Naive B cell (primary cell): Measurements from ENCODE around the gene ETS2. TPM values are rescaled to one million over a fixed set of nuclear protein-coding genes. Genes with fewer than 3 reads are reported as not detected.
A peak's percentile ranks its signal among the peaks of the same experiment; 100 is the strongest.

Experiments used
- ATAC-seq, 2 donors: fragments of 150-1000 bp; cut with Tn5 transposase; 2 replicates each; pipeline ENCODE4 v1.10.0; 2021; ENCODE audit warnings: low read depth in 2 of 2, mild to moderate bottlenecking in 2 of 2, moderate library complexity in 2 of 2
- DNase-seq: peaks from one replicate; pipeline ENCODE4 v3.0.0; 2022
- H3K27ac Mint-ChIP-seq, 6 donors: one replicate each; pipeline ENCODE4 v1.8.0; 2020 to 2022; ENCODE audit warnings: mild to moderate bottlenecking in 6 of 6, mixed read lengths in 6 of 6, moderate library complexity in 5 of 6, inconsistent platforms in 2 of 6
- H3K27me3 Mint-ChIP-seq, 3 donors: one replicate each; pipeline ENCODE4 v1.8.0; 2021 to 2022; ENCODE audit warnings: mixed read lengths in 3 of 3, mild to moderate bottlenecking in 1 of 3
- H3K36me3 Mint-ChIP-seq, 2 donors: one replicate each; pipeline ENCODE4 v1.8.0; 2020 to 2022; ENCODE audit warnings: mixed read lengths in 2 of 2, inconsistent platforms in 1 of 2, mild to moderate bottlenecking in 1 of 2
- H3K4me1 Mint-ChIP-seq, 3 donors: one replicate each; pipeline ENCODE4 v1.8.0; 2020 to 2022; ENCODE audit warnings: mixed read lengths in 3 of 3, inconsistent platforms in 1 of 3, mild to moderate bottlenecking in 1 of 3, moderate library complexity in 1 of 3
- H3K4me3 Mint-ChIP-seq, 8 donors: one replicate each; pipeline ENCODE4 v1.8.0; 2020 to 2022; ENCODE audit warnings: mild to moderate bottlenecking in 8 of 8, mixed read lengths in 8 of 8, moderate library complexity in 8 of 8, inconsistent platforms in 2 of 8
- H3K9me3 Mint-ChIP-seq, 7 donors: one replicate each; pipeline ENCODE4 v1.8.0; 2020 to 2022; ENCODE audit warnings: mixed read lengths in 7 of 7, mild to moderate bottlenecking in 5 of 7, inconsistent platforms in 2 of 7, moderate library complexity in 1 of 7
- polyA plus RNA-seq, 6 donors: library from polyadenylated mRNA; unstranded; fragments of 300-500 nt; fragmentation: Illumina TruSeq; gene quantifications; one replicate each; pipeline ENCODE4 v1.2.3, GENCODE V29; 2021; ENCODE audit warnings: low read depth in 6 of 6

Gene ETS2
- polyA plus RNA-seq, 6 donors from 2014 or later = 1.4 to 2.7 (median 1.6) TPM

DNA sequence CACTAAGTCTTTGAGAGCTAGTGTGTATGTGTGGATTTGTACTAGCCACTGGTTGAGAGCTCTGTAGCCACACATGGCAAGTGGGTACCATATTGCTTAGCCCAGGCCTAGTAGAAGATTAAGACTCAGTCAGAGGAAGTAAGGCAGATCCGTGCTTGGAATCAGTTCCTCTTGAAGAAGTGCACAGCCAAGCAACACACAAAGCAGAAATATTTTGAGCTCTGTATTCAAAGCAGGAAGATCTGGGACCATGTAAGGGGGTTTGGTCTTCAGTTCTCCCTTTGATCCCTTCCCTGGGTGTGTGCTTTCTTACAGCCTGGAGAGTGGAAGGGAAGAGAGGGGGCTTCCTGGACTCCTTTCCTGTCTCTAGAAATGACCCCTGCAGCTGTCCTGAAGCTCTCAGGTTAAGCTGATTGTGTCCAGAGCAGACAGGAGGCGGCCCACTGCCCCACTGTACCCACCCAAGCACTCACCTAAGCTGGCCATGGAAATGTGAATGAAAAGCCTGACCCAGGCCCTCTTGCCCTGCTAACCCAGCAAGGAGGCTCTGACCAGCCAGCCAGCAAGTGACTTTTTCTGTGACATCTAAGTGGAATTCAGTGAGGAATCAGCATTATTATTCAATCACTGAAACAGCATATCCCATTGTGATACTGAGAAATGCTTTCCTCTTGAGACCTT, 3.6 kb downstream of the ETS2 start:
- ATAC-seq = peak; percentile 29 to 37
- Mint-ChIP-seq H3K4me1 (peaks cover 26 to 37% (median 29%) of the 10 kb centered on the region in 3 donors), H3K4me3 (no peak overlapping the region), H3K27me3 (peaks cover 0 to 3% (median 0%) of the 10 kb centered on the region in 3 donors), H3K9me3 (peaks cover 0 to 5% (median 0%) of the 10 kb centered on the region in 7 donors), H3K27ac (peak overlapping the region in 1 of 6 donors; percentile 39), H3K36me3 (peaks cover 3 to 4% of the 10 kb centered on the region in 2 donors)
- peak; percentile 9 for DNase-seq

DNA sequence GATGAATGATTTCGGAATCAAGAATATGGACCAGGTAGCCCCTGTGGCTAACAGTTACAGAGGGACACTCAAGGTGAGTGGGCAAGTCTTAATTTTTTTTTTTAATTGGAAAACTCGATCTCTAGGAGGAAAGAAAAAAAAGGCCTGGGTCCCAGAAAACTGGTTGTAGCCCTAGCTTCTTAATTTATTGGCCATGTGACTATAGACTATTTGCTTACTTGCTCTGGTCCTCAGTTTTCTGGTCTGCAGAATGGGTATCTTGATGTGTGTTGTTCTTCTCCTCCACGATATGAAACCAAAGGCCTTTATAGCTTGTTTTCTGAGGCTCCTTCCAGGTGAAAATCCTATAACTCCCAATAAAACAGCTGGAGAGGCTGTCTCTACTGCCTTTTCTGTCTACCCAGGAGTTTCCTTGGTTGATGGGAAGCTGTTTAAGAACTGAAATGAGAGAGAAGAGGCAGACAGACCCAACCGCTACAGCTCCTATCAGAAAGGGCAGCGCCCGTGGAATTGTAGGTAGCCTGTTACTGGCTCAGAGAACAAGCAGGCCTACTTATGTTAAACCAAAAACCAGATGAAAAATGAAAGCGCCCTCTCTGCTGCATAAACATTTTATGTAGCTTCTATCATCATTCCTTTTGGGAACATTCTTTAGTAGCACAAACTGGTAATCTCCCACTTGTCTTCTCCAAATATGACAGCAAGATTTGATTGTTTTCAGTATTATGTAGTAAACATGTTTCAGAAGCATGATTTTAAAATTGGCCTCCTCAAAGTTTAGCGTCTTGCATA, 4.5 kb downstream of the ETS2 start:
- no peak overlapping the region for H3K27ac Mint-ChIP-seq

GRCh38 chr21:38810826-38811164, 5.1 kb downstream of the ETS2 start:
- peaks cover 21 to 31% (median 22%) of the 10 kb centered on the region in 3 donors for H3K4me1 Mint-ChIP-seq
- H3K4me3 Mint-ChIP-seq = no peak overlapping the region
- H3K27me3 Mint-ChIP-seq = peaks cover 0 to 3% (median 0%) of the 10 kb centered on the region in 3 donors
- peaks cover 0 to 5% (median 0%) of the 10 kb centered on the region in 7 donors for H3K9me3 Mint-ChIP-seq
- peaks cover 4 to 18% of the 10 kb centered on the region in 2 donors for H3K36me3 Mint-ChIP-seq
- no peak overlapping the region for H3K27ac Mint-ChIP-seq
- no peak for ATAC-seq
- DNase-seq = no peak

More for the DNA sequence above, 4.5 kb downstream of the ETS2 start:
- peaks cover 0 to 5% (median 0%) of the 10 kb centered on the region in 7 donors for H3K9me3 Mint-ChIP-seq
- H3K4me1 Mint-ChIP-seq = peaks cover 21 to 31% (median 22%) of the 10 kb centered on the region in 3 donors
- peaks cover 0 to 3% (median 0%) of the 10 kb centered on the region in 3 donors for H3K27me3 Mint-ChIP-seq
- ATAC-seq (no peak), DNase-seq (no peak)
- H3K4me3 Mint-ChIP-seq = no peak overlapping the region
- H3K36me3 Mint-ChIP-seq = peaks cover 4 to 12% of the 10 kb centered on the region in 2 donors

DNA sequence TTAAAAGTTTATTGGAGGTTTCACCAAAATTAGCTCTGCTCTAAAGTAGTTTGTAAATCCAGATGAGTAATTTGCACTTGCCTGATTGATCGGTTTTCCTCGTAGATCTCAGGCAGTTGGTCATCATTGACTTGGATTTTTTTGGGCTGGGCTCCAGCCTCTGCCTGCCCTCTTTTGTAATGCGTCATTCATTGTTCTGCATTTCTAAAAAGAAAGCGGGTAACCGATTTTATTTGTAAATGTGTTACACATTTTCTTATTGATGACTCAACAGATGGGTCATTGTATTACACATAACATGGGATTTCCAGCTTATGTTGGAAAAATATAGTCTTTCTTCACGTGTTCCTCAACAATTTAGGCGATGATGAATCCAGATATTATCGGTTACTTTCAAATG, 5.5 kb downstream of the ETS2 start:
- DNase-seq (no peak), ATAC-seq (no peak)
- no peak overlapping the region for H3K4me3 Mint-ChIP-seq

GRCh38 chr21:38813143-38813542, 7.4 kb downstream of the ETS2 start:
- H3K27me3 Mint-ChIP-seq = no peaks in the 10 kb centered on the region
- ATAC-seq (no peak), DNase-seq (no peak)
- peaks cover 16 to 18% of the 10 kb centered on the region in 2 donors for H3K36me3 Mint-ChIP-seq
- H3K4me3 Mint-ChIP-seq = no peak overlapping the region
- H3K27ac Mint-ChIP-seq = peak overlapping the region in 1 of 6 donors; percentile 24
- peaks cover 0 to 5% (median 0%) of the 10 kb centered on the region in 7 donors for H3K9me3 Mint-ChIP-seq
- peaks cover 9 to 13% (median 12%) of the 10 kb centered on the region in 3 donors for H3K4me1 Mint-ChIP-seq

More for the DNA sequence above, 5.5 kb downstream of the ETS2 start:
- Mint-ChIP-seq H3K27ac (no peak overlapping the region), H3K36me3 (peaks cover 5 to 18% of the 10 kb centered on the region in 2 donors), H3K9me3 (peaks cover 0 to 5% (median 0%) of the 10 kb centered on the region in 7 donors), H3K4me1 (peaks cover 21 to 31% (median 22%) of the 10 kb centered on the region in 3 donors), H3K27me3 (peaks cover 0 to 3% (median 0%) of the 10 kb centered on the region in 3 donors)

DNA sequence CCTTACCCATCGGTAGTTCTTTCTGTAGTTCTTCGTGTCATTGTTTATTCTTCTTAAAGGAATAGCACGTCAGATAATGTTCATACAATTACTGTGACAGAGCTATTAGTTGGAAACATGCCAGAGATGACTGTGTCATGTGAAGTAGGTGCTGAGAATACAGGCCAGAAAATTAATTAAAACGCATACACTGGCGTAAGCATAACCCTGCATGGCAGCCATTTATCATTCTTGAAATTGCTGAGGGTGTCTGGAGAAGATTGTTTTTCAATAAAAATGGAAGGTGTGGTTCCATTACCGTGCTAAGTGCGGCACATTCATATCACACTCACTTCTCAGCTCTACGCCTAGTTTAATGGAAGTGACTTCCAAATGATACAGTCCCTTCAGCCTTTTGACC, 7.8 kb downstream of the ETS2 start:
- no peak overlapping the region for H3K27ac Mint-ChIP-seq
- ATAC-seq = no peak
- peaks cover 0 to under 1% (median 0%) of the 10 kb centered on the region in 7 donors for H3K9me3 Mint-ChIP-seq
- no peaks in the 10 kb centered on the region for H3K27me3 Mint-ChIP-seq
- H3K4me3 Mint-ChIP-seq = no peak overlapping the region
- H3K4me1 Mint-ChIP-seq = peaks cover 5 to 9% (median 8%) of the 10 kb centered on the region in 3 donors
- DNase-seq = no peak
- H3K36me3 Mint-ChIP-seq = peaks cover 18 to 19% of the 10 kb centered on the region in 2 donors

DNA sequence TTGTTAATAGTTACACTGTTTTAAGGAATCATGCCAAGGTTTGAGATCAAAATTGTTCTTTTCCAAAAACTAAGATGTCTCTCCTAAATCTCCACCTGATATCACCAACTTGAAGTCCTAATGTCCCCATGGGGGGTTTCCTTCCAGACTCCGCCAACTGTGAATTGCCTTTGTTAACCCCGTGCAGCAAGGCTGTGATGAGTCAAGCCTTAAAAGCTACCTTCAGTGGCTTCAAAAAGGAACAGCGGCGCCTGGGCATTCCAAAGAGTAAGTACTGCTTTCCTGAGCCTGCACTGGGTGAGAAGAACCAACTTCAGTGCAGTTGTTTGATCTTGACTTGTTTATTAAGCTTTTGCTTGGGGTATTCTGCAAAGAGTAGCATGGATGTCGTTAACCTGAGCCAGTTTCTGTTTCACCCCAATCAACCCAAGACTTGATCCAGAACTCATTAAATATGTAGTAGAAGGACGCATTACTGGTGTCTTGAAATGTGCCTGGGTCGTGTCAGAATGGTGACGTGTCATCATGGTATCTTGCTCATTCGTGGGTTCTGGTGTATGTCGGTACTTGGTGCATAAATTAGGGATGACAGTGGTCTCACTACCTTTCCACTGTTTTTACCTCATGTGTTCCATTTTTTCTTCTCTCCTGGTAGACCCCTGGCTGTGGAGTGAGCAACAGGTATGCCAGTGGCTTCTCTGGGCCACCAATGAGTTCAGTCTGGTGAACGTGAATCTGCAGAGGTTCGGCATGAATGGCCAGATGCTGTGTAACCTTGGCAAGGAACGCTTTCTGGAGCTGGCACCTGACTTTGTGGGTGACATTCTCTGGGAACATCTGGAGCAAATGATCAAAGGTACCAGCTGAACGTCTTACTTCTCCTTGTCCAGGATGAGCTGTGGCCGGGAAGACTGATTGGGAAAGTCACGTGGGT, 8.7 kb downstream of the ETS2 start:
- no peak overlapping the region for H3K27ac Mint-ChIP-seq
- no peak overlapping the region for H3K4me3 Mint-ChIP-seq
- ATAC-seq (no peak), DNase-seq (no peak)
- H3K36me3 Mint-ChIP-seq = peaks cover 18 to 25% of the 10 kb centered on the region in 2 donors
- no peaks in the 10 kb centered on the region for H3K27me3 Mint-ChIP-seq
- peaks cover under 1 to 2% (median 2%) of the 10 kb centered on the region in 3 donors for H3K4me1 Mint-ChIP-seq
- H3K9me3 Mint-ChIP-seq = peaks cover 0 to 3% (median 0%) of the 10 kb centered on the region in 7 donors

DNA sequence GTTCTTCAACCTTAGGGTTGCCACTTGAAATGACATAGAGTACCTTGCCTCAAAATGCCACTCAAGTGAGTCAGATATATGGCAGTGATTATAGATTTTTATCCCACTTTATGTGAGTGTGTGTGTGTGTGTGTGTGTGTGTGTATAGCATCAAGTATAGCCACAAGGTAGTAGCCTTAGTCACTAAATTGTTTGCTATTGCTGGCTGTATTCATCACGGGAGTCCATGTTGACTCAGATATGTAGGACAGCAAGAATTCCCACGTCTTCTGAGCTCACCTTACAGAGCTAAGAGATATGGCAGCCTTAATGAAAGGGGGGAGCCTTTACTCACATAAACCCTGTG, 9.3 kb downstream of the ETS2 start:
- ATAC-seq (no peak), DNase-seq (no peak)
- Mint-ChIP-seq H3K9me3 (peaks cover 0 to 3% (median 0%) of the 10 kb centered on the region in 7 donors), H3K36me3 (peaks cover 18 to 26% of the 10 kb centered on the region in 2 donors), H3K27ac (no peak overlapping the region), H3K27me3 (no peaks in the 10 kb centered on the region), H3K4me1 (no peaks in the 10 kb centered on the region), H3K4me3 (no peak overlapping the region)

- no peak overlapping the region for H3K4me3 Mint-ChIP-seq
- H3K27ac Mint-ChIP-seq = no peak overlapping the region
- no peak for ATAC-seq
- no peak for DNase-seq
- H3K4me1 Mint-ChIP-seq = no peaks in the 10 kb centered on the region
- no peaks in the 10 kb centered on the region for H3K27me3 Mint-ChIP-seq
- peaks cover 18 to 34% of the 10 kb centered on the region in 2 donors for H3K36me3 Mint-ChIP-seq
- H3K9me3 Mint-ChIP-seq = peaks cover 0 to 3% (median 0%) of the 10 kb centered on the region in 7 donors
Measured at GRCh38 chr21:38816400-38816977, 10.8 kb downstream of the ETS2 start.

GRCh38 chr21:38817371-38818324, 11.9 kb downstream of the ETS2 start:
- peaks cover 18 to 38% of the 10 kb centered on the region in 2 donors for H3K36me3 Mint-ChIP-seq
- no peak overlapping the region for H3K4me3 Mint-ChIP-seq
- H3K27me3 Mint-ChIP-seq = no peaks in the 10 kb centered on the region
- H3K9me3 Mint-ChIP-seq = peaks cover 0 to 3% (median 0%) of the 10 kb centered on the region in 7 donors
- no peak overlapping the region for H3K27ac Mint-ChIP-seq
- DNase-seq (no peak), ATAC-seq (no peak)
- no peaks in the 10 kb centered on the region for H3K4me1 Mint-ChIP-seq

DNA sequence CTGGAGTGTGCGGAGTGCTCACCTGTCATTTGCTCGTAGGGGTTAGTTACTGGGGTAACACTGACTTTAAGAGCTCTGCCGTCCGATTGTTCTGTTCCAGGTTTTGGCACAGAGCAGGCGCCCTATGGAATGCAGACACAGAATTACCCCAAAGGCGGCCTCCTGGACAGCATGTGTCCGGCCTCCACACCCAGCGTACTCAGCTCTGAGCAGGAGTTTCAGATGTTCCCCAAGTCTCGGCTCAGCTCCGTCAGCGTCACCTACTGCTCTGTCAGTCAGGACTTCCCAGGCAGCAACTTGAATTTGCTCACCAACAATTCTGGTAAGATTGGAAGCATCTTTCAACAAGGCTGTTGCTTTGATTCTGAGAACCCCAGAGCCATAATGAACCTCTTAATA, 12.6 kb downstream of the ETS2 start:
- H3K27ac Mint-ChIP-seq = no peak overlapping the region
- H3K4me1 Mint-ChIP-seq = no peaks in the 10 kb centered on the region
- H3K4me3 Mint-ChIP-seq = no peak overlapping the region
- H3K9me3 Mint-ChIP-seq = peaks cover 0 to 3% (median 0%) of the 10 kb centered on the region in 7 donors
- DNase-seq = no peak
- peaks cover 18 to 40% of the 10 kb centered on the region in 2 donors for H3K36me3 Mint-ChIP-seq
- no peak for ATAC-seq
- no peaks in the 10 kb centered on the region for H3K27me3 Mint-ChIP-seq
